ENCODE results near the gene PAX9.

PAX9 gene

DNA sequence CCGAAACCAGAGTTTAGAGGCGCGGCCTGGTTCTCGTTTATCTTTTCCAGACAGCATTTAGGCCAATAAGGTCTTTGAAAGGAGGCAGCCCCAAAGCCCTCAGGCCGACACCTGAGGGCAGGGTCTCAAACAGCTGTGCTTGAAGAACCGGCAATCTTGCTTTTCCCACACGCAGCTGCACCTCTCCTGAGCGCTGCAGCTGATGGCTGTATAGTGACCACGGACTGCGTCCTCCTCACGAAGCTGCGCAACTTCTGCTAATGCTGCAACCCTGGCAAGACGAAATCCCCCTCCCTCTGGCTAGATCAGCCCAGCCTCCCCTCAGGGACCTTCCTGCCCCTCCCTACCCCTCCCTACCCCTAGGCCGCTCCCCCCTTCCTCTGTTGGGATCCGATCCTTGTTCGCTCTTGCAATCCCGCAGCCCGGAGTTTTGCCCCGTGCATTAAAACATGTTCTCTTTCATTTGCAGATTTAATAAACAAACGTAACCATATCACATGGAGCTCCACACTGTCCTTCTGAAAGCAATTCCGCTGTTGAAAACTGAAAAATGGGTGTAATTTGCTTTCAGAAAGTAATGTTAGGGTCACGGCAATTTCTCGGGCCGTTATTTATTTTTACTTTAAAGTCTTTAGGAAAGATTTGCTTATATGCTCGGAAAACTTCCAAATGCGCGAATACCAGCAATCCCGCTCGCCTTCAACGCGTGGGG is 4.8 kb upstream of the PAX9 start:
- DNase-seq: no peak

DNA sequence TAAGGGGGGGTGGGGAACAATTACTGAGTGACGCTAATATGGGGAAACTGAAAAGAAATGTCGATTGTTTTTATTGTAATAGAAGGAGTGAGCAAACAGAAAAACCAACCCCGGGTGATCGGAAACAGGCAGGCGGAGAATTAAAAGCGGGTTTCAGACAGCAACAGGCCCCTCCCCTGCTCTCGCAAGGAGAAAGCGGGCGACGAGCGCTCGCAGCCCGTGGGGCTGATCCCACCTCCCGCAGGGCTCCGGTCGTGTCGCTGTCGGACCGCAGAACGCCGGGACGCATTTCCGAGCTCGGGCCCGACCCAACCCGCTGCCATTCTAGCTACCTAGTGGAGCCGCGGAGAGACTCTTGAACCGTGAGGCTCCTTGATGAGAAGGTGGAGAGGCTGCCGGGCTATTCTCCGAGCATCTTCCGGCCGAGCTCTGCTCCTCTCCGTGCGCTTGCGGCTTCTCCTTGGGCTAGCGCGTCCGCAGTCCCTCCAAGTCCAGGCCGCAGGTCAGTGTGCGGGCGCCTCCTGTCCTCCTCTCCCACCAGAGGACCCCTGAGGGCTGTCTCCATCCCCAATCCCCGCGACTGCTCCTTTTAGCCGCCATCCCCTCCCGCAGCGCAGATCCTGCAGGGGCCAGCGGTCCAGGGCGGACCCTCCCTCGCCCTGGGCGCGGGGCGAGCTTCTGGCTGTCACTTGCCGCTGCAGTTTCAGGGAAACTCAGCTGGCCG is 4.1 kb upstream of the PAX9 start:
- DNase-seq: no peak

DNA sequence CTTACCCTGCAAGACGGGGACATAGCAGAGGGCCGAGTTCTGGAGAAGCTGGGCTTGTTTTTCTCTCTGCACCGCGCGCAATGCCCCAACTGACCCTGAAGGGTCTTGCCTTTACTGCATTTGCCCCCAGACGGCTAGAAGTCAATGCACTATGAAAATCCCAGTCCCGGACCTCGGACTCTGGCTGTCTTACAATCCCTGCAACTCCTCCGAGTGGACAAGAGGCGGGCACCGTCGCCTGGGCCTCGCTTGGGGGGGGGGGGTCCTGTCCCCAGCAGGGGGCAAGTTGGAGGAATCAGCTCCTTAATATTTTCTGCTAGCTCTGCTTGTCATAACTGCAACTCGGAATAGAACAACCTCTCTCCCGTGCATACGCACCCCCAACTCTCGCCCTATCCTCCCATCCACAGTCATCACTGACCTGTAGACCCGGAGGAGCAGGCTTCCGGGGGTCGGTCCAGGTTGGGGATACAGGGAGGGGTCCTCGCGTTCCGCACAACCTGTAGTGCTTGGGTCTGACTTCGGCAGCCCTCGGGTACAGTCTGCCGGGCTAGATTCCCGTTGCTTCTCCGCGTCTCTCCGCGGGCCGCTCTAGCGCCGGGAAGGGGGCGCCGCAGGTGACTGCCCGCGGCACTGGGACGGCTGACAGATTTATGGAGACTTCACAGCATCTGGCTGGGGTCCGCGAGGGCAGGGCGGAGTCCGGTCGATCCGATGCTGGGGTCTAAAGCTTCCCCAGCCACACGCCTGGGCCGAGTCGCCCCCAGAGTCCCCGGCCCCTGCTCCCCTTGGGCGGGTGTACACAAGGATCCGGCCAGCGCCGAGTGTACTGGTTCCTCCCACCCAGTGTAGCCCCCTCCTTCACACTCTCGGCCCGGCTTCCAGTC is 3.3 kb upstream of the PAX9 start:
- DNase-seq: peak; percentile 39

- DNase-seq: no peak
Measured at GRCh38 chr14:36659010-36659821, 2.4 kb upstream of the PAX9 start.

DNA sequence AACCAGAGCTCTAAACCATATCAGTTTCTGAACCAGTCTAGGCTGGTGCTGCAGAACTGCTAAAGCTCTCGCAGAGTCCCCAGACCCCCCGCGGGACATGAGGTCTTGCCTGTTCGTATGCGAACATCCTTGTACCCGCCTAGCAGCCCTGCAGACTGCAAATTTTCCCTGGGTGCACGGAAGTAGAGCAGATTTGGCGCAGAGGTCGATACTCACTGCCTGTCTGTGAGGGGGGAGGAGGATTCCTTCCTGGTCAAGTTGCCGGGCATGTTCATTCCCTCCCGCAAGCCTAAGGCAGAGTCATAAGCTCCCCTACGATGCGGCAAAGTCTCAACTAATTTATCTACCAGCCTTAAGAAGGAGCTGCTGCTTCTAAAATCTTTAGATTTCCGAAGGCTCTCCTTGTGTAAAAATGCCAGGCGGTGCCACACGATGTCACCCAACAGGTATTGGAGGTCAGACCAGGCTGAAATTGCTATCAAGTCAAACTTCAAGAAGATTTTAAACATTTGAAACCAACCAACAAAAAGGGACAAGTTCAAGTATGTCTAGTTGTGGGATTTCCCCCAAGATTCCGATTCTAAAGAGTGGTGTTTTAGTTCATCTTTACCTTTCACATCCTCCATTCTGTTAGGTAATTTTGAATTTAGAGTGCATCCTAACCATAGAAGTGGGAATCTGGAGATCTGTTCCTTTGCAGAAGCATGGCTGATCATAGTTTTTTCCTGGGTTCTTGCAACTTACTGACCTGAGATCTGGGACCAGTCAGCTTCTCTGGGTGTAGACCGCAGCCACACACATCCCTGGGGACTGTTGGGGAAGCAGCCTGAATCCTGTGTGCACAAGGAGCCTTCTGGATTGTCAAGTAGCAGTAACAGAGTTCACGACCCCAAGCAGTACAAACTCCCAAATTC is 1.6 kb upstream of the PAX9 start:
- DNase-seq: peak; percentile 40

DNA sequence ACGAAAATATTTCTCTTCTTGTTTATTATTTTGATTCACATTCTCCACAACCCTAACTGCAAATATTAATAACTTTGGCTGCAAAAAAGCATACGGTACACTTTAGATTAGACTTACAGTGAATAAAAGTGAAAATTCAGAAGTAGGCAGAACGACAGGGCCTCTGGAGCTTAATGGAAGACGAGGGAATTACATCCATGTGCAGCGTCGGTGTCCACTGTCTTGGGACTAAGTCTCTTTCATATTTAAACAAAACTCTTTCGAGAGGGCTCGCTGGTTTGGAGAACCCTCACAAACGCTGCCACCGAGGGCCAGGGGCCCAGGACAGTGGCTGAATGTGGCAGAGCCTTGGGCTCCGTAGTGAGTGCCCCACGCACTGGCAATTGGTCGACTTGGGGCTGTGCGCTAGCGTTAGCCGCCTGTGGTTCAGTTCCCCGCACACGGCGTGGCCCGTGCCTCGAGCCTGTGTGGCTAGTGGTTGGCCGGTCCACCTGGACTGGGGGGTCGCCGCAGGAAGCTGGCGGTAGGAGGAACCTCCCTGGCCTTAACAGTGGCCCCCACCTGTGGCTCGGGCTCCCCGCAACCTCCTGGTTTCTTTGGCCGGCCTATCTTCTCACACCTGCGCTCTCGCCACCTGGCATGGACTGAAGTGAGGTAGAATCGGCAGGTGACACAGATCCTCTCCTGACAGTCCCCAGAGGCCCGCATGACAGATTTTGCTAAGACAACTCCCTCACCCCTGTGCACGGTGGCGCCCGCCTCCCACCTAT is 739 bp upstream of the PAX9 start:
- DNase-seq: peak; percentile 93

- DNase-seq: no peak
Measured at GRCh38 chr14:36662258-36662542, 540 bp downstream of the PAX9 start.

DNA sequence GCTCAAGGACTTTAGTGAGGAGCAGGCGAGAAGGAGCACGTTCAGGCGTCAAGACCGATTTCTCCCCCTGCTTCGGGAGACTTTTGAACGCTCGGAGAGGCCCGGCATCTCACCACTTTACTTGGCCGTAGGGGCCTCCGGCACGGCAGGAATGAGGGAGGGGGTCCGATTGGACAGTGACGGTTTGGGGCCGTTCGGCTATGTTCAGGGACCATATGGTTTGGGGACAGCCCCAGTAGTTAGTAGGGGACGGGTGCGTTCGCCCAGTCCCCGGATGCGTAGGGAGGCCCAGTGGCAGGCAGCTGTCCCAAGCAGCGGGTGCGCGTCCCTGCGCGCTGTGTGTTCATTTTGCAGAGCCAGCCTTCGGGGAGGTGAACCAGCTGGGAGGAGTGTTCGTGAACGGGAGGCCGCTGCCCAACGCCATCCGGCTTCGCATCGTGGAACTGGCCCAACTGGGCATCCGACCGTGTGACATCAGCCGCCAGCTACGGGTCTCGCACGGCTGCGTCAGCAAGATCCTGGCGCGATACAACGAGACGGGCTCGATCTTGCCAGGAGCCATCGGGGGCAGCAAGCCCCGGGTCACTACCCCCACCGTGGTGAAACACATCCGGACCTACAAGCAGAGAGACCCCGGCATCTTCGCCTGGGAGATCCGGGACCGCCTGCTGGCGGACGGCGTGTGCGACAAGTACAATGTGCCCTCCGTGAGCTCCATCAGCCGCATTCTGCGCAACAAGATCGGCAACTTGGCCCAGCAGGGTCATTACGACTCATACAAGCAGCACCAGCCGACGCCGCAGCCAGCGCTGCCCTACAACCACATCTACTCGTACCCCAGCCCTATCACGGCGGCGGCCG is 1.1 kb downstream of the PAX9 start:
- DNase-seq: peak; percentile 66

DNA sequence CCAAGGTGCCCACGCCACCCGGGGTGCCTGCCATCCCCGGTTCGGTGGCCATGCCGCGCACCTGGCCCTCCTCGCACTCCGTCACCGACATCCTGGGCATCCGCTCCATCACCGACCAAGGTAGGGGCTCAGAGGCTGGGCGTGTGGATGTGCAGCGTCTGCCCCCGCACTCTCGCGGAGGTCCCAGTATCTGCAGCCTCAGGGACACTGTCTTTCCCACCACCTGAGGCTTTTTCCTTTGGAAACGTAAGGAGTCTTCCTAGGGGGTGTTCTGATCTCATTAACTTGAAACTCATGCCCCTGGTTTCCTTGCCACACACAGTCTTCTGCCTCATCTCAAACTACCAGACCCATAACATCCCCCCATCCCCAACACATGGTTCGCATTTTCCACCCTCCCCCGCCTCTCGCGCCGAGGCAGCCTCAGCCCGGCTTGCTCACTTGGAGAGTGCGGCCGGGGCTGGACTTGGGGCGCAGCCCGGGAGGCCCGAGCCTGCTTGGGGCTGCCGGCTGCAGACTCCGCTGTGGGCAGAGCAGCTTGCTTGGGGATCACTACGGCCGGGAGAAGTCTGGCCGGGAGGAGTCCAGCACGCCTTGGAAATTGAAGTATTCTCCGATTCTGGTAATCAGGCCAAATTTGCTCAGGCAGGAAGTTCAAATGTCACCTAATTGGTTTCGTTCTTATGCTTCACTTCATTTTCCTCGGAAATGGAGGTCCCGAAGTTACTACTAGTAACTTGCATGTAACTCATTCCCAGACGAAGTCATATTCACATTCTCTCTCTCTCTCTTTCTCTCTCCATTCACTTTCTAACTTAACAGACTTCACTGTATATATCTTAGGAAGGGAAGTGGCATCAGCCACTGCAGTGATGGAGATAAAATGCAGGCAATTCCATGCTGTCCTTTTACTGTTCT is 2.0 kb downstream of the PAX9 start:
- DNase-seq: peak; percentile 57

- no peak for DNase-seq
Measured at GRCh38 chr14:36664322-36665193, 2.9 kb downstream of the PAX9 start.

DNA sequence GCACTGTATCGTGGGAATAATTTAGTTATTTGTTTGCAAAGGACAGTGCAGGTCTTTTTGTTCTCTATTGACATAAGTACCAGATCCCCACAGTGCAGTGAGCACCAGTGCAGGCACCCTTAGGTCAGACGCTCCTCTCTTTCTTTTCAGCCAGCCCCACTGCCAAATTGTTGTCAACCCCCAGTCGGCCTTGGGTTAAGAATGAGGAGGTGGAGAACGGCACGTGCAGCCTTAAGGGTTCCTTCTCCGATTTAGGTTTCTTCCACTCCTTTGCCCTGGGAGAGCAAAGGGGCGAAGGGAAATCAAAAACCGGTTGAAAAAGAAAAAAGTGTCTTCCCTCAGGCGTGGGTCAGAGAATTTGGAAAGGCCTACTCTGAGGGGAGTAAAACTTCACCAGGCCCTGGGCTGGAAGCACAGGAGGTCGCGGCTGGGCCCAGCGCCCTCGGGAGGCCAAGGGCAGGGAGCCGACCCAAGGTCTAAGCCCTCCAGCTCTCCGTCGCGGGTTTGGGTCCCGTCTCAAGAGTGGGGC is 4.3 kb downstream of the PAX9 start:
- peak; percentile 77 for DNase-seq

- peak; percentile 48 for DNase-seq
Measured at GRCh38 chr14:36666416-36667206, 5.0 kb downstream of the PAX9 start.

GRCh38 chr14:36667679-36668078 is 6.0 kb downstream of the PAX9 start:
- DNase-seq: peak; percentile 50

- DNase-seq: peak; percentile 38
Measured at GRCh38 chr14:36671149-36671548, 9.5 kb downstream of the PAX9 start.

GRCh38 chr14:36672095-36672494 is 10.4 kb downstream of the PAX9 start:
- DNase-seq: no peak

DNA sequence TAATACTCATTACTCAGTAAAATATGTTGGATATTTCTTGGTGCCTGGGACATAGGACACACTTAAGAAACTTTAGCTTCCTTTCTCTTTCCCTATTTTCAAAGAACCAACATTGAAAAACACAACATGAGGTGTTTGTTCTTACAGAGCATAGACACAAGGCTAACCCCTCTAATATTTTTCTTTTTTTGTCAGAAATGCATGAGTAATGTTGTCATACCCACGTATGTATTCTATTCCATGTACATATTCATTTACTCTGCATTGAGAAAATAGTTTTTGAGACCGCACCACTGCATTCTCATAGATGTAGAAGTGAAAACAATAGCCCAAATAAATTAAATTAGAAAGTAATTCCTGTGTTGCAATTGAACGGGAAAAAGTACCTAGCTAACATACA is 13.0 kb downstream of the PAX9 start:
- no peak for DNase-seq

GRCh38 chr14:36675581-36675980 is 13.9 kb downstream of the PAX9 start:
- DNase-seq: peak; percentile 59
